ENCODE results near the gene TNFSF9.

- TF ChIP-seq CTCF (IDR thresholded peaks at IDR 0.05) (no peak), JUNB (IDR thresholded peaks at IDR 0.05) (no peak), PHF8 (IDR thresholded peaks at IDR 0.05; ENCODE audit: borderline replicate concordance, low read depth) (no peak), MAFK (IDR thresholded peaks at IDR 0.05; ENCODE audit: partially characterized antibody) (no peak), HDAC2 (IDR thresholded peaks at IDR 0.05) (no peak), NFE2L2 (conservative IDR thresholded peaks at IDR 0.05; ENCODE audit: low read length) (no peak), RAD21 (conservative IDR thresholded peaks at IDR 0.05 in 1 of 2, IDR thresholded peaks at IDR 0.05 in 1 of 2) (no peak), SREBF2 (IDR thresholded peaks at IDR 0.05) (no peak)
Observed at GRCh38 chr19:6534451-6535093, 3.7 kb downstream of the TNFSF9 start.
